ENCODE measurements around the gene IRS1.
A peak's percentile ranks its signal among the peaks of the same experiment; 100 is the strongest.

Gene IRS1

DNA sequence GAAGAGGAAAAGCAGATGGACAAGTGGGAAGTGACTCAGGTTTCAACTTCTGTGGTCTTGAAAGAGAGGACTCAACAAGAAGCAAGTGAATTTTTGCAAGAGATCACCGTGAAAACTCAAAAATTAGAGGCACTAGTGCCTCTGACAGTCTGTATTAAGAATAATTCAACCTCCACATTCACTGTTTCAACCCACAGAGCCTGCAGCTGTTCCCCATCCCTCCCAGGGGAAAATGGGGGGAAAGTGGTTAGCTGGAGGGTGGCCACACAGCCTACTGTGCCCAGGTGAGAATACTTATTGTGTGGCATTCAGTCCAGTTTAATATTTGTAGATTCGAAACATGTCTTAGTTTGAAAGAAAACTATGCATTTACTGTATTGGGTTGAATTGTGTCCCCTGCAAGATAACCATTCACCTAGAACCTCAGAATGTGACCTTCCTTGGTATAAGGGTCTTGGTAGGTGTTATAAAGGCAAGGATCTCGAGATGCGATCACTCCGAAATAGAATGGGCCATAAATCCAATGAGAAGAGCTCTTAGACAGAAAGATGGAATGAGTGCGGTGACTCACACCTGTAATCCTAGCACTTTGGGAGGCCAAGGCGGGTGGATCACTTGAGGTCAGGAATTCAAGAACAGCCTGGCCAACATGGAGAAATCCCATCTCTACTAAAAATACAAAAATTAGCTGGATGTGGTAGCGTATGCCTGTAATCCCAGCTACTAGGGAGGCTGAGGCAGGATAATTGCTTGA, 94.3 kb downstream of the IRS1 start:
- H3K4me1 ChIP-seq (ENCODE audit: control insufficient read depth, insufficient read depth, low read length, poor library complexity, severe bottlenecking): peaks cover 3% of the 10 kb centered on the region
- no peaks in the 10 kb centered on the region for H3K36me3 ChIP-seq (ENCODE audit: control insufficient read depth, insufficient read depth, low read length)
- H3K9me3 ChIP-seq (ENCODE audit: control insufficient read depth, low read length): no peaks in the 10 kb centered on the region
- 88 to 100% methylated on average over 2 to 4 of the region's 8 CpGs for WGBS, 2 experiments (ENCODE audit: insufficient coverage in 2 of 2)
- H3K4me3 ChIP-seq (ENCODE audit: extremely low read depth, insufficient read depth, low read length, poor library complexity, severe bottlenecking): no peak overlapping the region
- H3K27ac ChIP-seq (ENCODE audit: low read depth, low read length, severe bottlenecking): no peak overlapping the region

DNA sequence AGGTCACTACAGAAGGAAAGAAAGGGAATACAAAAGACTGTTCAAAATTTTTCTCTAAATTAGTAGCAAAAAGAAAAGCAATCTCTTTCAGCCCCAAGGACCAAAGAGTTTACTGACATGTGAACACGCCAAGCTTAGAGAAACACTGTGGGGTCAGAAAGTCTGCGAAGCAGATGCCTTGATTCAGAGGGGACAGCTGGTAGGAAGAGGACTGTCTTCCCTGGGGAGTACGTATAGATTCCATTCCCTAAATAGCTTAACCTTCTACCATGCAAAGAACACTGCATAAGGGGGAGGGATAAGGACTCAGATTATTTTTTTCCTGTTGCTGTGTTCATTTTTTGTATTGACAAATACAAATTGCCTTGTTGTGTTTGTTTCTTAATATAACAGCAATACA, 96.1 kb downstream of the IRS1 start:
- H3K9me3 ChIP-seq (ENCODE audit: control insufficient read depth, low read length): no peaks in the 10 kb centered on the region
- no peak overlapping the region for H3K4me3 ChIP-seq (ENCODE audit: extremely low read depth, insufficient read depth, low read length, poor library complexity, severe bottlenecking)
- H3K27ac ChIP-seq (ENCODE audit: low read depth, low read length, severe bottlenecking): peak overlapping the region; percentile 39
- no peaks in the 10 kb centered on the region for H3K36me3 ChIP-seq (ENCODE audit: control insufficient read depth, insufficient read depth, low read length)
- H3K4me1 ChIP-seq (ENCODE audit: control insufficient read depth, insufficient read depth, low read length, poor library complexity, severe bottlenecking): peaks cover 8% of the 10 kb centered on the region
- 100% methylated on average over 2 of the region's 3 CpGs; no CpG with 5 or more reads in 1 of the 2 experiments for WGBS, 2 experiments (ENCODE audit: insufficient coverage in 2 of 2)

DNA sequence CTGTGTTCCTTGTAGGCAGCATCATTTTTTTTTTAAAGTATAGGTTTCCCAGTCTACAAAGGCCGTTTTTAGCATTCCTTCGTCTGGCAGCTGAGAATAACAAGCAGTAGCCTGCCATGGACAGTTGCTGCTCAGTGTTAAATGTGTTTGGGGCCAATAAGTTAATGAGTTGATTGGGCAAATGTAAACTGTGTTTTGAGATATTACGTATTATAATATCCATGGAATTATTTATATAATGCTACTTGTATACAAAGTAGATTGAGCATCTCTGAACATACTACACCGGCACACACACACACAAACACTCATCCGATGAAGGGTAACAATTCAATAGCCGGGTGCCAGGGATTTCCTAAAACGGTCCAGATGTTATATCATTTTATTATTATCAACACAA, 97.2 kb downstream of the IRS1 start:
- no peak overlapping the region for H3K27ac ChIP-seq (ENCODE audit: low read depth, low read length, severe bottlenecking)
- H3K9me3 ChIP-seq (ENCODE audit: control insufficient read depth, low read length): no peaks in the 10 kb centered on the region
- no peak overlapping the region for H3K4me3 ChIP-seq (ENCODE audit: extremely low read depth, insufficient read depth, low read length, poor library complexity, severe bottlenecking)
- H3K4me1 ChIP-seq (ENCODE audit: control insufficient read depth, insufficient read depth, low read length, poor library complexity, severe bottlenecking): peaks cover 8% of the 10 kb centered on the region
- no peaks in the 10 kb centered on the region for H3K36me3 ChIP-seq (ENCODE audit: control insufficient read depth, insufficient read depth, low read length)
- 83 to 100% methylated on average over 1 to 2 of the region's 7 CpGs for WGBS, 2 experiments (ENCODE audit: insufficient coverage in 2 of 2)

DNA sequence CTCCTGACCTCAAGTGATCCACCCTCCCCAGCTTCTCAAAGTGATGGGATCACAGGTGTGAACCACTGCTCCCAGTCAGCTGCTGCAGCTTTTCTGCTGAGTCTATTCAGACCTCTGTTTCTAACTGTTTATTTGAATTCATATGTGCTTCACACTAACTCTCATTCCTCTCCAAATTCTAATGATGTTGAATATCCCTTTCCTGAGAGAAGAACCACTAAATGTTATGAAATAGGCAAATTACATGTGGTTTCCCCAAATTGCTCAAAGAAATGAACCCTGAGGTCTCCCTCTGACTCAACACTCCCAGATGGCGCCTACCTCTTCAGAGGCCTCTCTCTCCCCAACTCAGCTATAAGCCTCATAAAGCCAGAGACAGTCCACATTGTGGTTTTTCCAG, 98.6 kb downstream of the IRS1 start:
- H3K27ac ChIP-seq (ENCODE audit: low read depth, low read length, severe bottlenecking): no peak overlapping the region
- H3K4me3 ChIP-seq (ENCODE audit: extremely low read depth, insufficient read depth, low read length, poor library complexity, severe bottlenecking): no peak overlapping the region
- no peaks in the 10 kb centered on the region for H3K36me3 ChIP-seq (ENCODE audit: control insufficient read depth, insufficient read depth, low read length)
- peaks cover 8% of the 10 kb centered on the region for H3K4me1 ChIP-seq (ENCODE audit: control insufficient read depth, insufficient read depth, low read length, poor library complexity, severe bottlenecking)
- WGBS, 2 experiments (ENCODE audit: insufficient coverage in 2 of 2): 80% methylated on average over 1 of the region's 1 CpG; no CpG with 5 or more reads in 1 of the 2 experiments
- H3K9me3 ChIP-seq (ENCODE audit: control insufficient read depth, low read length): no peaks in the 10 kb centered on the region

DNA sequence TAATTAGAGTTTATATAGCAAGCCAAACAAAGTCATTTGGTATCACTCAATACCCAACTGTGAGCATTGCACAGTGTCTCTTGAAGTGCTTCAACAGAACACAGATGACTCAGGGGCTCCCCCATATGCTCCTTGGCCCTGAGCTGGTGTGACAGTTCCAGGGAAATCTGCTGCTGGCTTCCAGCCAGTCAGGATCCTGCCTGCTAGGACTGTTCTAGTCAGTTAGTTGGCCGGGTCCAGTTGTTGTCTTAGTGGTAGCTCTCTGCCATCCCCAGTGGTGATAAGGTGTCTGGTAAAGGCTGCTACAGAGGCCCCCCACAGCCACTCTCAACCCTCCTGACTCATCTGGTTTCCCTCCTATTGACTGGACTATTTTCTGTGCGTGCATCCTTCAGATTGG, 100.3 kb downstream of the IRS1 start:
- Histone ChIP-seq H3K4me1 (ENCODE audit: control insufficient read depth, insufficient read depth, low read length, poor library complexity, severe bottlenecking) (peaks cover 8% of the 10 kb centered on the region), H3K27ac (ENCODE audit: low read depth, low read length, severe bottlenecking) (no peak overlapping the region), H3K9me3 (ENCODE audit: control insufficient read depth, low read length) (no peaks in the 10 kb centered on the region), H3K4me3 (ENCODE audit: extremely low read depth, insufficient read depth, low read length, poor library complexity, severe bottlenecking) (no peak overlapping the region), H3K36me3 (ENCODE audit: control insufficient read depth, insufficient read depth, low read length) (no peaks in the 10 kb centered on the region)
- WGBS, 2 experiments (ENCODE audit: insufficient coverage in 2 of 2): no CpG with 5 or more reads among the region's 2 CpGs

DNA sequence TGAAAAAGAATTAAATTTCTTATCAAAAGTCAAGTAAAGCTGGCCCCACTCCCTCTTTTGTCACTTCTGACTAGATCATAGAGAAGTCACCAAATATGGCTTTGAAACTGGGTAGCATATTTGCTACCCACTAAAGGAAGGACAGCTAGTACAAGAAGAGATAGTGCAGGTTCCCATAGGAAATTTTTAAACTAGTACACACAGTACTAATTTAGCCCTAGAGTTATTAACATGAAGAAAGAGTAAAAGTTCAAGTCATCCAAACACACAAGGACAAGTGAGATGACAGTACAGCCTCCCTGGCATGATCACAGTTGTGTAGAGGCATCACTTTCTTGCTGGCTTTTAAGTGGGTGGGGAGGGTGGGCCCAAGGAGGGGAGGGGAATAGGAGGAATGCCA, 100.9 kb downstream of the IRS1 start:
- H3K27ac ChIP-seq (ENCODE audit: low read depth, low read length, severe bottlenecking): no peak overlapping the region
- peaks cover 8% of the 10 kb centered on the region for H3K4me1 ChIP-seq (ENCODE audit: control insufficient read depth, insufficient read depth, low read length, poor library complexity, severe bottlenecking)
- no peaks in the 10 kb centered on the region for H3K36me3 ChIP-seq (ENCODE audit: control insufficient read depth, insufficient read depth, low read length)
- H3K9me3 ChIP-seq (ENCODE audit: control insufficient read depth, low read length): no peaks in the 10 kb centered on the region
- no peak overlapping the region for H3K4me3 ChIP-seq (ENCODE audit: extremely low read depth, insufficient read depth, low read length, poor library complexity, severe bottlenecking)

DNA sequence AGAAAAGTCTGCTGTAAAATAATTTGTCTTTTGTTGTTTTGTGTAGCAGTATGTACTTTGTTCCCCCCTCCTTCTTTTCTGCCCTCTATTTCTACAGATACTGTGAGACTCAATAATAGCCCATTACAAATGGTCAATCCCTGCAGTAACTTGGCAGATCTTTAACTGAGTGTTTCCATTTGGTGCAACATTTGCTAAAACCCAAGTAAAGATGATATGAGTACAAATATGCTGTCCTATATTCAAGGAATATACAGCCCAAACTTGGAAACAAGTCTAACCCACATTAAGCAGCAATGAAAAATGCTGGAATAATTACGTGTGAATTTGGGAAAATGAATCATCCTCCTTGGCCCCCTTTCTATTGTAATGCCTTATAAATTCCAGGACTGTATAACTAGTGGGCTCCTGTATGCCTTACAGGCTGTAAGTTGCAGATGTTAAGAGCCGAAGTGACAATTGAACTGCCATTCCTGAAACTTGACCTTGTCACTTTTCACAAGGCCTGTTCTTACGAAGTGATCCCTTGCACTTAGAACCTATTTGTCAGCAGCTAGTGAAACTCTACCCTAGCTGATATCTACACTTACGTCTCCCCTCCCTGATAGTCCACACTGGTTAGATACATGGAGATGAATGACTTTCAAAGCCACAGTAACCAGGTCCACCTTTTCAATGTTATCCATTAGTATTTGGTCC, 104.9 kb downstream of the IRS1 start:
- Histone ChIP-seq H3K27ac (ENCODE audit: low read depth, low read length, severe bottlenecking) (no peak overlapping the region), H3K4me3 (ENCODE audit: extremely low read depth, insufficient read depth, low read length, poor library complexity, severe bottlenecking) (no peak overlapping the region), H3K4me1 (ENCODE audit: control insufficient read depth, insufficient read depth, low read length, poor library complexity, severe bottlenecking) (peaks cover 22% of the 10 kb centered on the region), H3K36me3 (ENCODE audit: control insufficient read depth, insufficient read depth, low read length) (no peaks in the 10 kb centered on the region), H3K9me3 (ENCODE audit: control insufficient read depth, low read length) (no peaks in the 10 kb centered on the region)
- WGBS, 2 experiments (ENCODE audit: insufficient coverage in 2 of 2): 66 to 96% methylated on average over 2 to 4 of the region's 4 CpGs

DNA sequence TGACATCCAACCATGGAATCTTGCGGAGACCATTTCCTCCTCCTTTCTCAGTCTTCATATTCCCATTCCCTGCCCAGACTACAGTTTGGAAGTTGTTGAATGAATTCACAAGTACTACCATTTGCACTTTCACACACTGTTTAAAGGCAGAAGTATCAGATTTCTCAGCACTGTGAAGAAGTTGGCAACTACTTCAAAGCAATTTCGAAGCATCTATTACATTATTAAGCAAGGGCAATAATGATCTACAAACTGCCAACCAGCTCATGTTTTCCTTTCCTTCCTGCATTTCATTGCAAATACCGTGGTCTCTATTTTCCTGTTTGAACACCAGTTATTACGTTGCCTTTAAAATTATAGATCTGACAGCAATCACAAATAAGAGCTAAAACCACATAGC, 105.5 kb downstream of the IRS1 start:
- WGBS, 2 experiments (ENCODE audit: insufficient coverage in 2 of 2): 86 to 97% methylated on average over 3 of the region's 4 CpGs
- peaks cover 17% of the 10 kb centered on the region for H3K4me1 ChIP-seq (ENCODE audit: control insufficient read depth, insufficient read depth, low read length, poor library complexity, severe bottlenecking)
- no peak overlapping the region for H3K4me3 ChIP-seq (ENCODE audit: extremely low read depth, insufficient read depth, low read length, poor library complexity, severe bottlenecking)
- H3K27ac ChIP-seq (ENCODE audit: low read depth, low read length, severe bottlenecking): no peak overlapping the region
- H3K36me3 ChIP-seq (ENCODE audit: control insufficient read depth, insufficient read depth, low read length): no peaks in the 10 kb centered on the region
- H3K9me3 ChIP-seq (ENCODE audit: control insufficient read depth, low read length): no peaks in the 10 kb centered on the region

DNA sequence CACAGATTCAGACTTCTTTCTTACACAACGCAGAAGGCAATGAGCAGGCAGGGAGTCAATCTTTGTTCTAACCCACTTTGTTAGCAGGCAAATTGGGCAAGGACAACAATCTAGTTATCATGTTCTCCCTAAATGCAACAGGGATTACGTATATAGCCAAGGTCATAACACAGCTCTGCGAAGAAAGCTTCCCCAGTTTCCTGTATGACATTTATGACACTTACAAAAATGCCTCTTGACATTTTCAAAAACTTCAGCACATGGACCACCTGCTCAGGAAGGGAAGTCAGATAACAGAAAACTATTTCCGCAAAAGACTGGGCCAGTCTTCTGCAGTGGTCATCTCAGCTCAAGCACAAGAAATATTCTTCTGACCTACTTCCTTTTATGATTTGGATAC, 106.1 kb downstream of the IRS1 start:
- Histone ChIP-seq H3K36me3 (ENCODE audit: control insufficient read depth, insufficient read depth, low read length) (no peaks in the 10 kb centered on the region), H3K27ac (ENCODE audit: low read depth, low read length, severe bottlenecking) (no peak overlapping the region), H3K4me1 (ENCODE audit: control insufficient read depth, insufficient read depth, low read length, poor library complexity, severe bottlenecking) (peaks cover 17% of the 10 kb centered on the region), H3K9me3 (ENCODE audit: control insufficient read depth, low read length) (no peaks in the 10 kb centered on the region), H3K4me3 (ENCODE audit: extremely low read depth, insufficient read depth, low read length, poor library complexity, severe bottlenecking) (no peak overlapping the region)
- WGBS, 2 experiments (ENCODE audit: insufficient coverage in 2 of 2): 93 to 100% methylated on average over 2 to 4 of the region's 4 CpGs

DNA sequence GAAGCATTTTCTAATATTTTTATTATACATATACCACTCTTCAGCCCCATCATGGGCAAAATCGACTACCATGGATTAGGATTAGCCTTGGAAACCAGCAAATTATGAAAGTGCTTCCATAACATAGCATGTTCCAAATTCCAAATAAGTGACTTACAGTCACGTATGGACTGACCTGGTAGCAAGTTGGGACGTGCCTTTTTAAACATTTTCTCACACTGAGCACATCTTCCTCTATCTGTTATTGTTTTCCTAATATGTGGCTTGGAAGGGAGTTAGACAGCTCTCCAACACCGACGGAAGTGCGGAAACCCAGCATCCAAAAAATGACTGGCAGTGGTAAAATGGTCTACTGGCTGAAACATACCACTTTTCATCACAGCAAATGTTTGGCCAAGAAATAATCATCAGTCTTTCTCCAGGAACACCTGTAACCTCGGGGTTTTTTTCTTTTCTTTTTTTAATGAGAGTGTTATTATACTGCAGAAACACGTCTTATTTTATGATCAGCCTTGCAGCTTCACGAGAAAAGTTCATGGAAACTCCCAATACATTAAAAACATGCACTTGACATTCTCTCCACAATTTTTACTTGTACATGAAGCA, 107.0 kb downstream of the IRS1 start:
- H3K27ac ChIP-seq (ENCODE audit: low read depth, low read length, severe bottlenecking): no peak overlapping the region
- WGBS, 2 experiments (ENCODE audit: insufficient coverage in 2 of 2): 90 to 94% methylated on average over 4 to 5 of the region's 9 CpGs

DNA sequence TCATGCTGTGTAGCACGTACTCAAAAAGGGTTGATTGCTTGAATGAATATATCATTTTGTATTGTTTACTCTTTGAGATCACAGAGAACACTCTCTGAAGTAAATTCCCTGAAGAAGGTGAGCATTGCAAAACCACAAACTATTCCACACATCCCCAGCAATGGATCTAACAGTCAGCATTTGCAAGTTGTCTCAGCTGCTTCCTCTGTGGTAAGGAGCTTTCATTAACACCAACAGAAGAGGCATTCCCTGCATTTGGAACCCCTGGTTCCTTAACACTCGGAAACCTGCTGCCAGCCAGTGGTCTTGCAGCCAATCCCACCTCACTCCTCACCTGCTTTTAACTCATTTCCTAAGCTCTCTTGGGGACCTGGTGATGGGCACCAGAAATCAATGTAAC, 108.4 kb downstream of the IRS1 start:
- Histone ChIP-seq H3K36me3 (ENCODE audit: control insufficient read depth, insufficient read depth, low read length) (no peaks in the 10 kb centered on the region), H3K9me3 (ENCODE audit: control insufficient read depth, low read length) (peaks cover 4% of the 10 kb centered on the region), H3K4me3 (ENCODE audit: extremely low read depth, insufficient read depth, low read length, poor library complexity, severe bottlenecking) (no peak overlapping the region), H3K27ac (ENCODE audit: low read depth, low read length, severe bottlenecking) (no peak overlapping the region), H3K4me1 (ENCODE audit: control insufficient read depth, insufficient read depth, low read length, poor library complexity, severe bottlenecking) (peaks cover 17% of the 10 kb centered on the region)
- 40 to 67% methylated on average over 1 of the region's 2 CpGs for WGBS, 2 experiments (ENCODE audit: insufficient coverage in 2 of 2)

More for the DNA sequence above, 107.0 kb downstream of the IRS1 start:
- Histone ChIP-seq H3K4me1 (ENCODE audit: control insufficient read depth, insufficient read depth, low read length, poor library complexity, severe bottlenecking) (peaks cover 17% of the 10 kb centered on the region), H3K36me3 (ENCODE audit: control insufficient read depth, insufficient read depth, low read length) (no peaks in the 10 kb centered on the region), H3K9me3 (ENCODE audit: control insufficient read depth, low read length) (peaks cover 4% of the 10 kb centered on the region), H3K4me3 (ENCODE audit: extremely low read depth, insufficient read depth, low read length, poor library complexity, severe bottlenecking) (no peak overlapping the region)
